ENCODE results near the gene PITPNM1. TPM values are rescaled to one million over a fixed set of nuclear protein-coding genes. Genes with fewer than 3 reads are reported as not detected.
A peak's percentile ranks its signal among the peaks of the same experiment; 100 is the strongest.

The PITPNM1 gene
- total and polyA plus RNA-seq, 2 of the 13 experiments (the other 11 are each of a cell fraction or from before 2014, with no cell fraction given): 8.2 to 8.5 TPM

GRCh38 chr11:67465189-67465510 lies 40.0 kb downstream of the PITPNM1 start:
- peak overlapping the region; percentile 57 to 97 (median 80) for H3K4me3 ChIP-seq (replicated peaks in 1 of 3; ENCODE audit: insufficient read depth in 1 of 3, low read depth in 2 of 3, low read length in 3 of 3)
- peaks cover 48% of the 10 kb centered on the region for H3K4me1 ChIP-seq (ENCODE audit: insufficient read depth, low read length)
- no peaks in the 10 kb centered on the region for H3K9me3 ChIP-seq (ENCODE audit: low read length)
- H3K79me2 ChIP-seq (ENCODE audit: insufficient read depth, low read length): no peaks in the 10 kb centered on the region
- 9% methylated on average over 3 of the region's 3 CpGs for WGBS (ENCODE audit: low lambda C conversion rate)
- no TSS peak for BruUV-seq (replicated peaks)
- no peak overlapping the region for H2AFZ ChIP-seq (ENCODE audit: low read length)
- ATAC-seq (peak; percentile 1; the same call in 2 of the 3 replicates), DNase-seq (ENCODE audit: low spot score) (peak; percentile 30), FAIRE-seq (no peak)
- in situ Hi-C loops (cut with HindIII; ENCODE audit: extremely low pct_ligation_motif_present, low pct_unique_long_range_greater_than_20kb) (loop anchor here (5.0 kb wide), 1 partner anchor 63 kb away; the partner anchor contains the start of genes PPP1CA and TBC1D10C), intact Hi-C loops (cut with micrococcal nuclease; ENCODE audit: unreplicated experiment) (no loop called here)
- ChIA-PET CTCF (ENCODE audit: low intra/inter-chr PET ratio, low total read pairs) (no interaction called here), POLR2A (interaction anchor here (0.6 to 2.5 kb wide), 12 partner anchors 9 to 185 kb away, joined by 3 to 16 read pairs (median 4); partner anchors contain the start of genes ACY3, AIP, CORO1B and PPP1CA)
- H3K9ac ChIP-seq (ENCODE audit: insufficient read depth, low read depth, low read length): peak overlapping the region; percentile 73
- no peaks in the 10 kb centered on the region for H4K20me1 ChIP-seq (ENCODE audit: insufficient read depth, low read length)
- peak overlapping the region; percentile 64 for H3K27ac ChIP-seq (ENCODE audit: extremely low read length, insufficient read depth, low read length)
- H3K27me3 ChIP-seq (ENCODE audit: control insufficient read depth in 1 of 2, insufficient read depth in 2 of 2, low read length in 2 of 2): no peaks in the 10 kb centered on the region
- no peaks in the 10 kb centered on the region for H3K36me3 ChIP-seq (replicated peaks in 1 of 2; ENCODE audit: control insufficient read depth in 1 of 2, insufficient read depth in 2 of 2, low read length in 2 of 2)
- peak overlapping the region; percentile 74 for H3K4me2 ChIP-seq (ENCODE audit: low read depth, low read length)
- no peak for TF ChIP-seq ZNF329 (CRISPR knock-in tag; IDR thresholded peaks at IDR 0.05; ENCODE audit: low read depth)
- TF ChIP-seq ZNF362 (CRISPR knock-in tag; IDR thresholded peaks at IDR 0.05; ENCODE audit: borderline replicate concordance): no peak
- no peak for TF ChIP-seq ZMYM4 (CRISPR knock-in tag; IDR thresholded peaks at IDR 0.05)
- 0 out of 2 replicates have a peak, but pooled peaks have one; percentile 3 for TF ChIP-seq TARDBP (CRISPR knock-in tag; IDR thresholded peaks at IDR 0.05)
- TF ChIP-seq FOXC1 (CRISPR knock-in tag; IDR thresholded peaks at IDR 0.05; ENCODE audit: borderline replicate concordance): no peak
- 0 out of 2 replicates have a peak, but pooled peaks have one; percentile 2 for TF ChIP-seq ZNF605 (CRISPR knock-in tag; IDR thresholded peaks at IDR 0.05)
- no peak for TF ChIP-seq XRCC5 (optimal IDR thresholded peaks at IDR 0.05; ENCODE audit: low read length)
- TF ChIP-seq ZNF598 (CRISPR knock-in tag; IDR thresholded peaks at IDR 0.05; ENCODE audit: borderline replicate concordance): peak; percentile 6; the same call in 1 of the 2 replicates
- no peak for TF ChIP-seq SOX6 (IDR thresholded peaks at IDR 0.05)
- TF ChIP-seq SOX6 (CRISPR knock-in tag; IDR thresholded peaks at IDR 0.05): no peak
- TF ChIP-seq ZNF3 (CRISPR knock-in tag; IDR thresholded peaks at IDR 0.05): peak; percentile 90
- no peak for TF ChIP-seq KMT2A (CRISPR knock-in tag; IDR thresholded peaks at IDR 0.05)
- TF ChIP-seq NCOR1 (IDR thresholded peaks at IDR 0.05; ENCODE audit: borderline replicate concordance, low read length): no peak
- no peak for TF ChIP-seq PPARG (CRISPR knock-in tag; conservative IDR thresholded peaks at IDR 0.05)
- TF ChIP-seq ZNF761 (CRISPR knock-in tag; conservative IDR thresholded peaks at IDR 0.05): no peak
- TF ChIP-seq MIXL1 (CRISPR knock-in tag; IDR thresholded peaks at IDR 0.05): no peak
- TF ChIP-seq KLF16 (CRISPR knock-in tag; IDR thresholded peaks at IDR 0.05): 0 out of 4 replicates have a peak, but pooled peaks of 1 of the 2 experiments have one; percentile 0
- peak; percentile 12; the same call in 1 of the 2 replicates for TF ChIP-seq SP4 (CRISPR knock-in tag; IDR thresholded peaks at IDR 0.05)
- peak; percentile 39; the same call in 1 of the 2 replicates for TF ChIP-seq ZNF790 (CRISPR knock-in tag; IDR thresholded peaks at IDR 0.05; ENCODE audit: borderline replicate concordance)
- TF ChIP-seq NRL (CRISPR knock-in tag; IDR thresholded peaks at IDR 0.05; ENCODE audit: borderline replicate concordance): no peak
- TF ChIP-seq SMARCE1 (IDR thresholded peaks at IDR 0.05; ENCODE audit: borderline replicate concordance): no peak
- 0 out of 2 replicates have a peak, but pooled peaks have one; percentile 7 for TF ChIP-seq HNF4A (CRISPR knock-in tag; IDR thresholded peaks at IDR 0.05)
- peak; percentile 64; the same call in 1 of the 2 replicates for TF ChIP-seq ZKSCAN1 (IDR thresholded peaks at IDR 0.05; ENCODE audit: low read length)
- no peak for TF ChIP-seq ZBTB33 (CRISPR knock-in tag; IDR thresholded peaks at IDR 0.05)
- TF ChIP-seq LCORL (IDR thresholded peaks at IDR 0.05): no peak
- 0 out of 2 replicates have a peak, but pooled peaks have one; percentile 7 for TF ChIP-seq LCORL (CRISPR knock-in tag; IDR thresholded peaks at IDR 0.05)
- no peak for TF ChIP-seq ZNF557 (CRISPR knock-in tag; IDR thresholded peaks at IDR 0.05)

Measured in HepG2 (cell line).